Neural progenitor cell (in vitro differentiated cells): ENCODE results near the gene ANKRD28.
"Not testable (repeated sequence)": the region's sequence is repeated elsewhere in the genome, so short reads cannot be mapped to it uniquely, and the experiment has no call there.

Source experiments
- EZH2 ChIP-seq: fragments of 200-600 bp; sonication (generic); IDR thresholded peaks from 2 replicates; pipeline ENCODE4 v1.6.1; 2017; ENCODE audit warnings: antibody characterized with exemption, mild to moderate bottlenecking, moderate library complexity
- TF ChIP-seq, protein P1 (sequence below): fragments of 200-600 bp; sonication (generic); IDR thresholded peaks from 2 replicates; pipeline ENCODE4 v1.5.1; 2017; ENCODE audit warnings: antibody characterized with exemption, mild to moderate bottlenecking

DNA sequence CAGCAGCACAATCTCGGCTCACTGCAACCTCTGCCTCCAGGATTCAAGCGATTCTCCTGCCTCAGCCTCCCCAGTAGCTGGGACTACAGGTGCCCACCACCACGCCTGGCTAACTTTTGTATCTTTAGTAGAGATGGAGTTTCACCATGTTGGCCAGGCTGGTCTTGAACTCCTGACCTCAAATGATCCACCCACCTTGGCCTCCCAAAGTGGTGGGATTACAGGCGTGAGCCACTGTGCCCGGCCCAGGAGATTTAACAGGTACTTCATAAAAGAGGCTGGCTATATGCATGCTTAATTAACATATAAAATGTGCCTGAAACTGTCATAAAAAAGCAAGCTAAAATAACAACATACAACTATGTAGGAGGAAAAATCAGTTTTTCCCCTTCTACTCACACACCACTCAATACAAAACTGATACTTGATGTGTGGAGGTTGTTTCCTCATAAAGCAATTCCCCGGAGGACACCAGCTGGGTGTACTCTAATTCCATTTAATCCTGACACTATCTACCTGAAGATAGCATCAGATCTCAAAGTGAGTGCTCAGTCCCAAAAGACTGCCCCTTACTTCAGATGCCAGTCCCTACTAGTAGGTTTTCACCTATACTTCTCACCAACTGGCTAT lies 22.7 kb downstream of the ANKRD28 start:
- TF ChIP-seq, protein P1, sequence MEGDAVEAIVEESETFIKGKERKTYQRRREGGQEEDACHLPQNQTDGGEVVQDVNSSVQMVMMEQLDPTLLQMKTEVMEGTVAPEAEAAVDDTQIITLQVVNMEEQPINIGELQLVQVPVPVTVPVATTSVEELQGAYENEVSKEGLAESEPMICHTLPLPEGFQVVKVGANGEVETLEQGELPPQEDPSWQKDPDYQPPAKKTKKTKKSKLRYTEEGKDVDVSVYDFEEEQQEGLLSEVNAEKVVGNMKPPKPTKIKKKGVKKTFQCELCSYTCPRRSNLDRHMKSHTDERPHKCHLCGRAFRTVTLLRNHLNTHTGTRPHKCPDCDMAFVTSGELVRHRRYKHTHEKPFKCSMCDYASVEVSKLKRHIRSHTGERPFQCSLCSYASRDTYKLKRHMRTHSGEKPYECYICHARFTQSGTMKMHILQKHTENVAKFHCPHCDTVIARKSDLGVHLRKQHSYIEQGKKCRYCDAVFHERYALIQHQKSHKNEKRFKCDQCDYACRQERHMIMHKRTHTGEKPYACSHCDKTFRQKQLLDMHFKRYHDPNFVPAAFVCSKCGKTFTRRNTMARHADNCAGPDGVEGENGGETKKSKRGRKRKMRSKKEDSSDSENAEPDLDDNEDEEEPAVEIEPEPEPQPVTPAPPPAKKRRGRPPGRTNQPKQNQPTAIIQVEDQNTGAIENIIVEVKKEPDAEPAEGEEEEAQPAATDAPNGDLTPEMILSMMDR, result not testable (repeated sequence)
- not testable (repeated sequence) for TF ChIP-seq EZH2
